Activated CD8-positive, alpha-beta memory T cell treated with anti-CD3 and anti-CD28 coated beads, Interleukin-2, amount 50 U/mL, for 24 hours (primary cell): ENCODE data around the gene GSTM4.
"Not testable (repeated sequence)": the region's sequence is repeated elsewhere in the genome, so short reads cannot be mapped to it uniquely, and the experiment has no call there.

ENCODE experiments used
- DNase-seq: peaks from one replicate; pipeline ENCODE4 v3.0.0-alpha.2; 2020; ENCODE audit errors: extremely low read depth

The GSTM4 gene

GRCh38 chr1:109667452-109668122 lies 11.7 kb downstream of the GSTM4 start, which contains the start of gene GSTM2:
TSS of gene GSTM2 (plus strand) at chr1:109668057. CDS start at chr1:109668116, 59 bp downstream.
- peak; percentile 42 for DNase-seq

- no peak for DNase-seq
These were observed 12.3 kb downstream of the GSTM4 start for GRCh38 chr1:109668123-109668775.

- no peak for DNase-seq
These were observed 13.5 kb downstream of the GSTM4 start for GRCh38 chr1:109669246-109669948.

GRCh38 chr1:109669949-109670302 lies 14.0 kb downstream of the GSTM4 start:
- not testable (repeated sequence) for DNase-seq

- DNase-seq = no peak
These were observed 15.2 kb downstream of the GSTM4 start for GRCh38 chr1:109671067-109671466.

GRCh38 chr1:109673861-109674260 lies 18.0 kb downstream of the GSTM4 start:
- DNase-seq = not testable (repeated sequence)

- not testable (repeated sequence) for DNase-seq
These were observed 20.9 kb downstream of the GSTM4 start for GRCh38 chr1:109676683-109677381.

- no peak for DNase-seq
These were observed 21.6 kb downstream of the GSTM4 start for GRCh38 chr1:109677459-109677858.

- DNase-seq = not testable (repeated sequence)
These were observed 22.7 kb downstream of the GSTM4 start for GRCh38 chr1:109678637-109679036.

GRCh38 chr1:109684777-109685176 lies 28.9 kb downstream of the GSTM4 start:
- not testable (repeated sequence) for DNase-seq

- not testable (repeated sequence) for DNase-seq
These were observed 29.5 kb downstream of the GSTM4 start for GRCh38 chr1:109685399-109685798.

- DNase-seq = not testable (repeated sequence)
These were observed 30.0 kb downstream of the GSTM4 start for GRCh38 chr1:109685890-109686289.

GRCh38 chr1:109687109-109687508 lies 31.2 kb downstream of the GSTM4 start:
- not testable (repeated sequence) for DNase-seq

GRCh38 chr1:109687641-109688499 lies 32.0 kb downstream of the GSTM4 start, which contains the start of gene GSTM1:
TSS of gene GSTM1 (plus strand) at chr1:109687817. CDS start at chr1:109687874, 57 bp downstream.
- no peak for DNase-seq

GRCh38 chr1:109689844-109690405 lies 34.0 kb downstream of the GSTM4 start:
- DNase-seq = no peak

GRCh38 chr1:109691759-109692158 lies 35.9 kb downstream of the GSTM4 start:
- no peak for DNase-seq

- DNase-seq = not testable (repeated sequence)
These were observed 38.5 kb downstream of the GSTM4 start for GRCh38 chr1:109694400-109694799.

- DNase-seq = not testable (repeated sequence)
These were observed 39.2 kb downstream of the GSTM4 start for GRCh38 chr1:109695138-109695537.

GRCh38 chr1:109697066-109697465 lies 41.2 kb downstream of the GSTM4 start:
- DNase-seq = no peak

- not testable (repeated sequence) for DNase-seq
These were observed 42.0 kb downstream of the GSTM4 start for GRCh38 chr1:109697861-109698260.

- DNase-seq = not testable (repeated sequence)
These were observed 47.0 kb downstream of the GSTM4 start for GRCh38 chr1:109702940-109703339.
